CD1c-positive myeloid dendritic cell (primary cell): Measurements from ENCODE around the gene NCMAP.
"Not testable (repeated sequence)": the region's sequence is repeated elsewhere in the genome, so short reads cannot be mapped to it uniquely, and the experiment has no call there.

Source experiments
- DNase-seq: peaks from one replicate; pipeline ENCODE4 v3.0.0-alpha.2; 2016; ENCODE audit errors: extremely low spot score

NCMAP gene

GRCh38 chr1:24555591-24556413 lies at the start of gene NCMAP:
Gene NCMAP (plus strand): TSS chr1:24556087. CDS start chr1:24595431, 39,344 bp downstream.
- no peak for DNase-seq

DNA sequence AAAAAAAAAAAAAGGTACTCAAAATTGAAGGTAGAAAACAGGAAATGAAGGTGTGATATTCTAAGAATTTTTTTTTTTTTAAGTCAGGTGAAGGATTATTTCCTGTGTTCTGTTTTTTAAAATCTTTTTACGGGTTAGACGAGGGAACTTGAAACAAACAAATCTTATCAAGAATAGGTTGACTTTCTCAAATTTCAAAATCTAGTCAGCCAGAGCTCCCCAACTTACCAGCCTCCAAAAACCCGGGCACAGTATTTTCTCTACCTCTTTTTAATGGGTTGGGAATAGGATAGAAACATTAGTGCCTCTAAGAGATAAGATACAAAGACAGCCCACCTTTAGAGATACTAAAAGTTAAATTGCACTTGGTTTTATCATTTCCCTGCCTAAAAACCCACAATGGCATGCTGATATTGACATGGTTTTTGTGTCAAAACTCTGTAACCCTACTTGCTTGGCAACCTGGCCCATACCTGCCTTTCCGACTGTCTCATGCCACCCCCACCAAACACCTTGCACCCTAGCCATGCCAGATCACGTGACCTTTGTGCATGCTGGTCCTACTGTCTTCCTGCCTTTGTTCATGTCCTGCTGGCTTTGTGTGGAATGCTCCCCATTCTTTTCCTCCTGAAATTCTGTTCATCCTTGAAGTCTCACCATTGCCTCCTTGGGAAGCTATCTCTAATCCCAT lies 49.1 kb upstream of the NCMAP start:
- no peak for DNase-seq

- DNase-seq = no peak
These were observed 48.5 kb upstream of the NCMAP start for GRCh38 chr1:24507405-24507804.

GRCh38 chr1:24508911-24509310 lies 47.0 kb upstream of the NCMAP start:
- DNase-seq = no peak

DNA sequence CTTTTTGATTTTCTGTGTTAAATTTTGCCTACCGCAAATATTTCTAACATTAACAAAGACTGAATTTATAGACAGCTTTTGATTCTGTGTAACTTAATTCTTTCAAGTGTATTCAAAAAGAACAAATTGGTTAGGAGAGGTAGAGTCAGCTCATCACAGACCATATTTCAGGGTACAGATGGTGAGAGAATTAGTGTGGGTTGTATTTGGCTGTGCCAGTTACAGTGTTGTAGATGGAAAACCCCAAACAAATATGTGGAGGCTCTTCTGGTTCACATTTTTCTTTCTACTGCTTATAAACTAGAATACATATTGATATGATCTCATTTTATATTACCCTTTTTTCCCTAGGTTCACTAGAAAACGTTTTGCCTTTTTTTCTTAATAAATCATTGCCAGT lies 42.2 kb upstream of the NCMAP start:
- no peak for DNase-seq

DNA sequence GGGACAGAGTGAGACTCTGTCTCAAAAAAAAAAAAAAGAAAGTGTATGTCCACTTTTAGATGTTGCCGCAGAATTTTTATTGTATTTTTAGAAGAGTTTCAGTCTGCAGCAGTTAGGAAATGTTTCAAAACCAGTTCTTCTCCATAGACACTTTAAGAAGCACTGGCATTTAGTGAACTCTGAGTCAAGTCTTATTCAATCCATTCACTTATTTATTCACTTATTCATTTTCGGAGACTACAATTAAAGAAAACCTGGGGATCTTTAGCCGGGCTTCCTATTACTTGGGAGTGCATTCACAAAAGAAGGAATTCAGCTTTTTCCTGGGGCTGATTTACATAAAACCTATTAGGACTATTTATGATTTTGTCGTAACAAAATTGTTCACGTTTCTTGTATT lies 40.9 kb upstream of the NCMAP start:
- no peak for DNase-seq

GRCh38 chr1:24515671-24516209 lies 40.1 kb upstream of the NCMAP start:
- not testable (repeated sequence) for DNase-seq

GRCh38 chr1:24516506-24516905 lies 39.4 kb upstream of the NCMAP start:
- DNase-seq = no peak

- no peak for DNase-seq
These were observed 38.0 kb upstream of the NCMAP start for GRCh38 chr1:24517898-24518297.

- DNase-seq = not testable (repeated sequence)
These were observed 35.6 kb upstream of the NCMAP start for GRCh38 chr1:24520282-24520681.

DNA sequence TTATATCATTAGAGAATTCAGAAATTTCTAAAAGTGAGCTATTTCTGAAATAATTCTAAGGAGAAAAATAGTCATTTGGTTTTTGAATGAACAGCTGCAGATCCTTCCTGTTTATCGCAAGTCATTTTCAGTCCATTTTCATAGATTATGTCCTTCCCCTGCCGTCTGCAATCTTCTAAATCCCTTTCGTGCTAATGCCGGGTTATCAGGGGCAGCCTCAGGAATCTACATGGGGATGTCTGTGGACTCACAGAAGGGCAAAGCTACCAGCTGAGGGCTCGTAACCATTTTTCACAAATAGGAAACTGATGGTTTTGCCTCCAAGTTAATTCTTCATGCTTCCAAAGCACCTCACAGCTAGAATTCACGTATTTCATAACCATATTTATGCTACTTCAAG lies 30.3 kb upstream of the NCMAP start:
- no peak for DNase-seq

GRCh38 chr1:24526045-24526444 lies 29.8 kb upstream of the NCMAP start:
- no peak for DNase-seq

DNA sequence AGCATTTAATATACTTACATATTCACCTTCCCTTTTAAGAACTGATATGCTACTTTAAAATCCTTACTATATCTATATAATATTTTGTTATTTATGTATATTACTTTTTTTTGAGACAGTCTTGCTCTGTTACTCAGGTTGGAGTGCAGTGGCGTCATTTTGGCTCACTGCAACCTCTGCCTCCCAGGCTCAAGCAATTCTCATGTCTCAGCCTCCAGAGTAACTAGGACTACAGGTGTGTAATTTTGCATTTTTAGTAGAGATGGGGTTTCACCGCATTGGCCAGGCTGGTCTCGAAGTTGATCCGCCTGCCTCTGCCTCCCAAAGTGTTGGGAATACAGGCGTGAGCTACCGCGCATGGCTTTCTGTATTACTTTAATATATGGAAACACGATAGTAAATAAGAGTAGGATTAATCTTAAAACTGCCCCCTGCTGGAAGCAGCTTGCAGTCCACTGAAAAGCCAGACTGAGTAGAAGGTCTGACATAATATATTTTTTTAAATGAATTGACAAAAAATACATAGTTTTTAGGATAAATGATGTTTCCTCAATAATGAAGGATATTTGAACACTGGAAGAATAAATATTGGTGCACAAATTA lies 28.8 kb upstream of the NCMAP start:
- peak; percentile 50 for DNase-seq

GRCh38 chr1:24528744-24529143 lies 27.1 kb upstream of the NCMAP start:
- no peak for DNase-seq

- DNase-seq = not testable (repeated sequence)
These were observed 26.6 kb upstream of the NCMAP start for GRCh38 chr1:24529292-24529691.

- peak; percentile 51 for DNase-seq
These were observed 20.9 kb upstream of the NCMAP start for GRCh38 chr1:24535021-24535424.

- no peak for DNase-seq
These were observed 20.1 kb upstream of the NCMAP start for GRCh38 chr1:24535778-24536177.

DNA sequence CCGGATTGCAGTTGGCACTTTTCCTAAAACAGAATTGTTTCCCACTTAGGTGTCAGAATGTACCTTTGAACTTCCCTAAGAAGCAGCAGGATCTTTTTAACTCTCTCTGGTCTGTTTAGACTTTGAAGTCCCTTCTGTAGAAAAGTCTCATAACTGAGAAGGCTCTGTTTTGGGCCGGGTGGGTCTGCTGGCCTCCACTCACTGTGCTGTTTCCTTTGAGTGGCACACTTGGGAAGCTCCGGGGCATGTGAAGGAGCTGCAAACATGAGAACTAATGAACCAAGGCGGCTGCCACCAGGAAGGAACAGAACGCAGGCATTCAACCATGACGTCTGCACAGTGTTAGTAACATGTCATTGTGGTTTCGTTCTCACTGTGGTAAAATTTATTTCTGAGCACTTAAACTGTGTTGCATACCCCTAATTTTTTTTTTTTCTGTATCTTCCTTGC lies 19.5 kb upstream of the NCMAP start:
- peak; percentile 47 for DNase-seq

DNA sequence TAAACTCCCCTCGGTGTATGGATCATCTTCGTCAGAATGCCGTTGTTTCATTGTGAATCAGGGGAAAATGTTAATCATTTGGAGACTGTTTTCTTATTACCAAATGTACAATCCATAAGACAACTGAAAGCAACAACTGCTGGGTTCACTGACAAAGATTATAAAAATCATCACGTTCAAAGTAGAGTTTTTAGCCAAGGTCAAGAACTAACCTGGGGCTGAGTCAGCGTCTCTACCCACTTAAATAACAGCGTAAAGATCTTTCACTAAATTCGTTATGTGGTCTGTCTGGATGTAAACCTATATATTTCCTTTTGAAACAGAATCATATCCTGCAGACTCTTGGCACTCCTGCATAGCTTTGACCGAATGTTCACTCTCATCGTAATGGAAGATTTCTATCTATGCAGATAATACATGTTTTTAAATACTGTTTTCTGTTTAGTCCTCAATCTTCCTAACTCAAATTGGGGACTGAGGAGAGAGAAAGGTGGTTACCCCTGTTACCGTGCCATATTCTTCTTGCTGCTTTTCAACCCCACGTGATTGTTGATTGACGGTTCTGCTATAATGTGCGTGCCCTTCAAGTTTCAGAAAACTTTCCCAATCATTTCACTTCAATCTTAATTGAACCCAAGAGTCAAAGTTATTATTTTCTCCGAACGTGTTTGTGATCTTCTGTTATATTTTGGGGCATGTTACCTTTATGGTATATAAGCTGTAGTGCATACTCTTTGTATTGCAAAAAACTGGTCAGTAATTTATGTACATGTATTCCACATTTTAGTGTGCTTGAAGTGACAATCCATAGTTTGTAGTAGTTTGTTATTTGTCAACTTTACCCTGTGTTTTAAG lies 15.6 kb upstream of the NCMAP start:
- no peak for DNase-seq

DNA sequence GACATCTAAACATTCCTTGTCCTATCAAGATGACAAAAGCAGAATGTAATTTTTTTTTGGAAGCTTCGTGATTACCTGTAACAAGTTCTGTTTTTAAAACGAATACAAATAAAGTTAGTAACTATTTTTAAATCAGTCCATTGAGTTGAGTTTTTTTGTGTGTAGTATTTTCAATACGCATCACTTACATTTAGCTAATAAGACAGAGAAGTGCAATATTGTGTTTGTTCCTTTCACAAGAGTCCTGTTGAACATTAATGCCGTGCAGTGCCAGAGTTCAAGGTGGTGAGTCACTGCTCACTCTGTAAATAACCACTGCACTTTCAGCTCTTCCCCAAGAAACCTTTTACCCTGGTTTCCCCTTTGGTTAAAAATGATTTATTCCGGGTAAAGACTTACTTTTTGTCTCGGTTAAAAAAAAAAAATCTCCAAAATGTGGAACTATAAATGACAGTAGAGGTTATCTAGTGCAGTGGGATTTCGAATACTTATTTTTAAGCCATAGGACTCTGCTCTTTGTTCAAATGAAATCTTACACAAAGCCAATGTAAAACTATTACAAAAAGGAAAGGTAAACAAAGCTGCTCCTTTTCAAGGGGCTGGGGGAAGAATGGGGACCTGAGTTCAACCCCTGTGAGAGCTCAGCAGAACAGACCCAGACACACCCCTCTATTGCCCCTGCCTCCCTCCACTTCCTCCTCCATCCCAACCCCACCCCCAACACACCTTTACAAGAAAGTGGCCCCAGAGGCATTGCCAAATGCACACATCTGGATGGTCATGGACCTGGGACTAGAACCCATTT lies 14.8 kb upstream of the NCMAP start:
- DNase-seq = peak; percentile 43
